Measurements from ENCODE around the gene CAPN9.

DNA sequence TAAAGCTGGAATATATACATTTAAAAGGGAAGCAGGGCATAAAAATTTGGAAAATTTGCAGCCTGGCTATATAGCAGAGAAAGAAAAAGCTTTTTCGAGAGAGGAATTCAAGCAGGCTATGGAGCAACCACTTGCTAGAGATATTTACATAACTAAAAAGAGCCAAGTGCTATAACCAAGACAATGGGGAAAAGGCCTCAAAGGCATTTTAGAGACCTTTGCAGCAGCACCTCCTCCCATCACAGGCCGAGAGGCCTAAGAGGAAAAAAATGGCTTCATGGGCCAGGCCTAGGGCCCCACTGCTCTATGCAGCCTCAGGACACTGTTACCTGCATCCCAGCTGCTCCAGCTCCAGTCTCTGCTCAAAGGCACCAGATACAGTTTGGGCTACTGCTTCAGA is 37.0 kb downstream of the CAPN9 start:
- TF ChIP-seq, protein P1, sequence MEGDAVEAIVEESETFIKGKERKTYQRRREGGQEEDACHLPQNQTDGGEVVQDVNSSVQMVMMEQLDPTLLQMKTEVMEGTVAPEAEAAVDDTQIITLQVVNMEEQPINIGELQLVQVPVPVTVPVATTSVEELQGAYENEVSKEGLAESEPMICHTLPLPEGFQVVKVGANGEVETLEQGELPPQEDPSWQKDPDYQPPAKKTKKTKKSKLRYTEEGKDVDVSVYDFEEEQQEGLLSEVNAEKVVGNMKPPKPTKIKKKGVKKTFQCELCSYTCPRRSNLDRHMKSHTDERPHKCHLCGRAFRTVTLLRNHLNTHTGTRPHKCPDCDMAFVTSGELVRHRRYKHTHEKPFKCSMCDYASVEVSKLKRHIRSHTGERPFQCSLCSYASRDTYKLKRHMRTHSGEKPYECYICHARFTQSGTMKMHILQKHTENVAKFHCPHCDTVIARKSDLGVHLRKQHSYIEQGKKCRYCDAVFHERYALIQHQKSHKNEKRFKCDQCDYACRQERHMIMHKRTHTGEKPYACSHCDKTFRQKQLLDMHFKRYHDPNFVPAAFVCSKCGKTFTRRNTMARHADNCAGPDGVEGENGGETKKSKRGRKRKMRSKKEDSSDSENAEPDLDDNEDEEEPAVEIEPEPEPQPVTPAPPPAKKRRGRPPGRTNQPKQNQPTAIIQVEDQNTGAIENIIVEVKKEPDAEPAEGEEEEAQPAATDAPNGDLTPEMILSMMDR (IDR thresholded peaks at IDR 0.05; ENCODE audit: low read depth, low read length) = no peak
- TF ChIP-seq POLR2A (IDR thresholded peaks at IDR 0.05; ENCODE audit: extremely low read depth, insufficient read length) (no peak), MYC (IDR thresholded peaks at IDR 0.05; ENCODE audit: low read depth, low read length) (no peak)
- TF ChIP-seq, protein P2, sequence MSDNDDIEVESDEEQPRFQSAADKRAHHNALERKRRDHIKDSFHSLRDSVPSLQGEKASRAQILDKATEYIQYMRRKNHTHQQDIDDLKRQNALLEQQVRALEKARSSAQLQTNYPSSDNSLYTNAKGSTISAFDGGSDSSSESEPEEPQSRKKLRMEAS (IDR thresholded peaks at IDR 0.05; ENCODE audit: low read depth, low read length) = no peak

All from NB4 (cell line).